A673 (cell line): ENCODE results near the gene MYH15. TPM values are rescaled to one million over a fixed set of nuclear protein-coding genes. Genes with fewer than 3 reads are reported as not detected.
"Not testable (repeated sequence)": the region's sequence is repeated elsewhere in the genome, so short reads cannot be mapped to it uniquely, and the experiment has no call there.

ENCODE experiments used
- BruUV-seq: library from RNA; stranded (reverse); fragments of 400-500 nt; replicated peaks from 2 replicates; lab custom pipeline; 2021; lab: Mats Ljungman, UMichigan
- CTCF ChIA-PET: fragments of 300-600 bp; sonication (Branson Sonifier 250); formaldehyde crosslinking; loops from one replicate; lab custom pipeline; 2022; ENCODE audit warnings: antibody characterized with exemption; lab: Charles Lee
- POLR2A ChIA-PET: fragments of 300-600 bp; sonication (Branson Sonifier 250); formaldehyde crosslinking; loops from one replicate; lab custom pipeline; 2022; ENCODE audit warnings: antibody characterized with exemption; ENCODE audit not compliant: low non-redundant PET; lab: Charles Lee
- DNase-seq: peaks from one replicate; pipeline ENCODE4 v3.0.0-alpha.2; 2015; ENCODE audit warnings: low spot score
- H3K27ac ChIP-seq: fragments of 200-600 bp; sonication (generic); 2 replicates; pipeline ENCODE4 v1.5.1; 2016; ENCODE audit warnings: mixed run types, low read depth, mild to moderate bottlenecking, mixed read lengths, antibody characterized with exemption, low read length; ENCODE audit not compliant: poor library complexity, severe bottlenecking
- H3K27me3 ChIP-seq: fragments of 200-600 bp; sonication (generic); replicated peaks from 2 replicates; pipeline ENCODE4 v1.6.1; 2017; ENCODE audit warnings: mixed run types, low read depth, mild to moderate bottlenecking, mixed read lengths, antibody characterized with exemption, low read length; ENCODE audit not compliant: insufficient read depth, poor library complexity
- H3K36me3 ChIP-seq: fragments of 200-600 bp; sonication (generic); 2 replicates; pipeline ENCODE4 v1.6.1; 2016; ENCODE audit warnings: mixed run types, mild to moderate bottlenecking, mixed read lengths, antibody characterized with exemption, low read length; ENCODE audit not compliant: insufficient read depth, poor library complexity, severe bottlenecking
- H3K4me1 ChIP-seq: fragments of 200-600 bp; sonication (generic); 2 replicates; pipeline ENCODE4 v1.6.1; 2017; ENCODE audit warnings: mixed run types, mild to moderate bottlenecking, mixed read lengths, antibody characterized with exemption, low read length; ENCODE audit not compliant: insufficient read depth, poor library complexity, severe bottlenecking
- H3K4me3 ChIP-seq: fragments of 200-600 bp; sonication (generic); 2 replicates; pipeline ENCODE4 v1.5.1; 2016; ENCODE audit warnings: low read depth, mixed run types, mild to moderate bottlenecking, mixed read lengths, low read length; ENCODE audit not compliant: poor library complexity, severe bottlenecking
- H3K9me3 ChIP-seq: fragments of 200-600 bp; sonication (generic); 2 replicates; pipeline ENCODE4 v1.6.1; 2016; ENCODE audit warnings: mixed run types, low read depth, mild to moderate bottlenecking, mixed read lengths, antibody characterized with exemption, low read length; ENCODE audit not compliant: poor library complexity, severe bottlenecking
- CTCF ChIP-seq: fragments of 300-800, 200-600 bp; sonication (generic); conservative IDR thresholded peaks from 2 replicates; pipeline ENCODE4 v1.5.1; 2017; ENCODE audit warnings: low read depth, mild to moderate bottlenecking, antibody characterized with exemption, low read length, moderate library complexity, mixed read lengths
- EZH2 ChIP-seq: fragments of 200-600 bp; sonication (generic); IDR thresholded peaks from 2 replicates; pipeline ENCODE4 v1.6.1; 2017; ENCODE audit warnings: borderline replicate concordance, low read depth, mild to moderate bottlenecking, mixed read lengths, antibody characterized with exemption, low read length; ENCODE audit not compliant: poor library complexity, severe bottlenecking
- intact Hi-C: fragments of 100-400 bp; cut with micrococcal nuclease; formaldehyde crosslinking; loops from one replicate; pipeline ENCODE4 v1.10.0; 2022; ENCODE audit not compliant: unreplicated experiment
- total RNA-seq: library from RNA; stranded (reverse); gene quantifications from 2 replicates; pipeline ENCODE4 v1.2.3, GENCODE V29; 2021

The MYH15 gene
- total RNA-seq, 1 experiment from 2014 or later, result 1.2 TPM

GRCh38 chr3:108380128-108380795, 130.1 kb downstream of the MYH15 start:
- CTCF ChIA-PET, result no interaction called here

DNA sequence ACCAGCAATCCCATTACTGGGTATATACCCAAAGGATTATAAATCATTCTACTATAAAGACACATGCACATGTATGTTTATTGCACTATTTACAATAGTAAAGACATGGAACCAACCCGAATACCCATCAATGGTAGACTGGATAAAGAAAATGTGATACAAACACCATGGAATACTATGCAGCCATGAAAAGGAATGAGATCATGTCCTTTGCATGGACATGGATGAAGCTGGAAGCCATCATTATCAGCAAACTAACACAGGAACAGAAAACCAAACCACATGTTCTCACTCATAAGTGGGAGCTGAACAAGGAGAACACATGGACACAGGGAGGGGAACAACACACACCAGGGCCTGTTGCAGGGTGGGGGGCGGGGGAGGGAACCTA, 131.4 kb downstream of the MYH15 start:
- intact Hi-C loops, H3K36me3 ChIP-seq, H3K9me3 ChIP-seq, DNase-seq, H3K27ac ChIP-seq, POLR2A ChIA-PET, BruUV-seq, H3K27me3 ChIP-seq, CTCF ChIA-PET, H3K4me1 ChIP-seq, H3K4me3 ChIP-seq: not testable (repeated sequence)

More at GRCh38 chr3:108380128-108380795, 130.1 kb downstream of the MYH15 start:
- TF ChIP-seq EZH2 (no peak), CTCF (no peak)
- Histone ChIP-seq H3K4me3 (no peak overlapping the region), H3K9me3 (no peaks in the 10 kb centered on the region), H3K27me3 (no peaks in the 10 kb centered on the region), H3K36me3 (no peaks in the 10 kb centered on the region), H3K4me1 (no peaks in the 10 kb centered on the region), H3K27ac (no peak overlapping the region)
- intact Hi-C loops, result no loop called here
- POLR2A ChIA-PET, result no interaction called here
- DNase-seq, result no peak
- no TSS peak for BruUV-seq

GRCh38 chr3:108378153-108378951, 132.0 kb downstream of the MYH15 start:
- ChIA-PET POLR2A (no interaction called here), CTCF (no interaction called here)
- intact Hi-C loops, result no loop called here
- no peaks in the 10 kb centered on the region for H3K9me3 ChIP-seq
- no peak for DNase-seq
- H3K27ac ChIP-seq, result no peak overlapping the region
- TF ChIP-seq EZH2, result no peak
- no peak for TF ChIP-seq CTCF
- BruUV-seq, result no TSS peak
- no peaks in the 10 kb centered on the region for H3K36me3 ChIP-seq
- H3K4me1 ChIP-seq, result no peaks in the 10 kb centered on the region
- no peak overlapping the region for H3K4me3 ChIP-seq
- H3K27me3 ChIP-seq, result no peaks in the 10 kb centered on the region
